Choroid plexus epithelial cell (primary cell): ENCODE data around the gene TMEM53.
A peak's percentile ranks its signal among the peaks of the same experiment; 100 is the strongest.
"Not testable (repeated sequence)": the region's sequence is repeated elsewhere in the genome, so short reads cannot be mapped to it uniquely, and the experiment has no call there.

ENCODE experiments used
- DNase-seq: peaks from one replicate; pipeline ENCODE4 v3.0.0-alpha.2; 2010; ENCODE audit warnings: low read depth
- H3K4me3 ChIP-seq: 2 replicates; pipeline ENCODE4 v1.5.1; 2011; ENCODE audit warnings: low read depth, mild to moderate bottlenecking, control low read depth, low read length, moderate library complexity
- TF ChIP-seq, protein P1 (sequence below): conservative IDR thresholded peaks from 2 replicates; pipeline ENCODE4 v1.5.1; 2011; ENCODE audit warnings: low read depth, mild to moderate bottlenecking, control low read depth, inconsistent platforms, low read length, moderate library complexity

Gene TMEM53

DNA sequence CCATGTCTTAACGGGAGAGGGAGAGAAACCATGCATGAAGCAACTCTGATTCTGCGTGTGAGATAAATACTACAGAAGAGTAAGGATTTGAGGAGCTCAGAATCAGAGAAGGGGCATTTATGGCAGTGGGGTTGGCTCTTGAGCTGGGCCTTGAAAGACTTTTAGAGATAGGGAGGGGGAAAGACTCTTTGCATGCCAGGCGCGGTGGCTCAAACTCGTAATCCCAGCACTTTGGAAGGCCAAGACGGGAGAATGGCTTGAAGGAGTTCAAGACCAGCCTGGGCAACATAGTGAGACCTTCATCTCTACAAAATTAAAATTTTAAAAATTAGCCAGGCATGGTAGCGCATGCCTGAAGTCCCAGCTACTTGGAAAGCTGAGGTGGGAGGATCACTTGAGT, 905 bp upstream of the TMEM53 start:
- no peak for DNase-seq
- H3K4me3 ChIP-seq, result no peak overlapping the region

DNA sequence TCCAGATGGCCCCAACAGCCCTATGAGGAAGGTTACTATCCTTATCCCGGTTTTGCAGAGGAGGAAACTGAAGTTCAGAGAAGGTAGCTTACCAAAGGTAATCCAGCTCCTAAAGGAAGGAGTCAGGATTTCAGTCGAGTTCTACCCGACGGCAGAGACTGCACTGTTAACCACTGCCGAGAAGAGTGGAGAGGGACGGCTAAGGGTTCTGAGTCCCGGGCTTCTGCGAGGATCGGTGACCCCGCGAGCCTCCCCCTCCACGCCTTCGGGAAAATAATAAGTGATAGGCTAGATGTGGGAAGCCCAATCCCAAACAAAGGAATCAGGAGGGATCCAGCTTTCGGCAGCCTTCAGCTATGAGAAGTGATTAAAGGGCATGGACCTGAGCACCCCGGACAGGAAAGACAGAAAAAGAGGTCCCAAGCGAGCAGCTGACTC, 587 bp downstream of the TMEM53 start:
- no peak for DNase-seq
- TF ChIP-seq, protein P1, sequence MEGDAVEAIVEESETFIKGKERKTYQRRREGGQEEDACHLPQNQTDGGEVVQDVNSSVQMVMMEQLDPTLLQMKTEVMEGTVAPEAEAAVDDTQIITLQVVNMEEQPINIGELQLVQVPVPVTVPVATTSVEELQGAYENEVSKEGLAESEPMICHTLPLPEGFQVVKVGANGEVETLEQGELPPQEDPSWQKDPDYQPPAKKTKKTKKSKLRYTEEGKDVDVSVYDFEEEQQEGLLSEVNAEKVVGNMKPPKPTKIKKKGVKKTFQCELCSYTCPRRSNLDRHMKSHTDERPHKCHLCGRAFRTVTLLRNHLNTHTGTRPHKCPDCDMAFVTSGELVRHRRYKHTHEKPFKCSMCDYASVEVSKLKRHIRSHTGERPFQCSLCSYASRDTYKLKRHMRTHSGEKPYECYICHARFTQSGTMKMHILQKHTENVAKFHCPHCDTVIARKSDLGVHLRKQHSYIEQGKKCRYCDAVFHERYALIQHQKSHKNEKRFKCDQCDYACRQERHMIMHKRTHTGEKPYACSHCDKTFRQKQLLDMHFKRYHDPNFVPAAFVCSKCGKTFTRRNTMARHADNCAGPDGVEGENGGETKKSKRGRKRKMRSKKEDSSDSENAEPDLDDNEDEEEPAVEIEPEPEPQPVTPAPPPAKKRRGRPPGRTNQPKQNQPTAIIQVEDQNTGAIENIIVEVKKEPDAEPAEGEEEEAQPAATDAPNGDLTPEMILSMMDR, result no peak
- H3K4me3 ChIP-seq, result peak overlapping the region; percentile 75

More for the DNA sequence above, 905 bp upstream of the TMEM53 start:
- TF ChIP-seq, protein P1, result no peak

DNA sequence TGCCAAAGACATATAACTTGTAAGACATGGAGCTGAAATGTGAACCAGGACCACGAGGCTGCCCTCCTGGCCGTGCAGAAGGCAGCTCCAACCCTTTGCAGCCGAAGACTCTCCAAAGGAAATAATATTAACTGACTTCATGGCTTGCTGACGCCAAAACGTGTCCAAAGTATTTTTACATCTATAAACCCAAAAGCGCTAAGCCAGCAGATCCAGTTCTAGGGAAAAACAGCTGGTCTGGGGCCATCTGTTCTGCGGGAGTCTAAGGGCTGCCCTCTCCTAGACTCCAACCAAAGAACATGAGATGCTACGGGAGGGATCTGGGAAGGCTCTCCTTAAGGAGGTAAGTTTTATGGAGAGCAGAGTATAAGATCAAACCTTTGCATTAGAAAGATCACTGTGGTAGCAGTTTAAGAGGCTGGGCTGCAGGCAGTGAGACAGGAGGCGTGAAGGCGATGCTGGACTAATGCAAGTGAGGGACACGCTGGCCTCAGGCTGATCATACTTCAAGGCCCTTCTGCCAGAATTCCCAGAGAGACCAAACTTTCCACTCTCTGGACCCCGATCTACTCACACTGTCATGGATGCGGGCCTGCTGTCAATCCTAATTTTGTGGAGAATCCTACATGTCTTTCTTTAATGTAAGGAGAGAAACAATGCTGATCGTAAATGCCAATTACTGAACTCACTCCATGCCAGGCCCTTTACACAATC, 1.2 kb downstream of the TMEM53 start:
- TF ChIP-seq, protein P1, result no peak
- peak overlapping the region; percentile 75 for H3K4me3 ChIP-seq
- DNase-seq, result no peak

DNA sequence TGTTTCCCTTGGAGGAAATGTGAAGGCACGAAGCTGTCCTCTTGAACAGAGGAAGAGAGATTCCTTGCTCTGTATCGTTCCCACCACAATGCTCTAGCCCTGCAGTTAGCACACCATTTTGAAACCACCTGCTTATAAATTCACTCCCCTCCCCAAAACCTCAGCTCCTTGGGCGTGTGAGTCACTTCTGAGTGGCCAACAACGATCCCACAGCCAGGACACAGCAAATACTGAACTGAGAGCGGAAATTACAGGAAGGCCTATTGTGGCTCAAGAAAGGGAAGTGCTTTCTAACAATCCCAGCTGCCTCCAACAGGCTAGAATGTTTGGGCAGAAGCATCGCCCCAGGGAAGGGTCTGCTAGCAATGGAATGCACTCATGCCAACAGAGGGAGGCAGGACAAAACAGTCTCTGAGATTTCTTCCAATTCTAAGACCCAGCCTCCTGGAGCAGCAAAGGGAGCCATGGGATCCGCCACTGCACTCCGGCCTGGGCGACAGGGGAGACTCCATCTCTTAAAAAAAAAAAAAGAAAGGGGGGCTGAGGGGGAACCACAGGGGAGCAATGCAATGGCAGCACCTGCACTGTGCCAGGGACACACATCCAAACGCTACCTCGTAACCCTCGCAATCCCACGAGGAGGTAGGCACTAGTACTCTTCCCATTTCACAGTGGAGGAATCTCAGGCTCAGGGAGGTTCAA, 1.9 kb downstream of the TMEM53 start:
- TF ChIP-seq, protein P1, result no peak
- peak; percentile 33 for DNase-seq
- H3K4me3 ChIP-seq, result no peak overlapping the region

DNA sequence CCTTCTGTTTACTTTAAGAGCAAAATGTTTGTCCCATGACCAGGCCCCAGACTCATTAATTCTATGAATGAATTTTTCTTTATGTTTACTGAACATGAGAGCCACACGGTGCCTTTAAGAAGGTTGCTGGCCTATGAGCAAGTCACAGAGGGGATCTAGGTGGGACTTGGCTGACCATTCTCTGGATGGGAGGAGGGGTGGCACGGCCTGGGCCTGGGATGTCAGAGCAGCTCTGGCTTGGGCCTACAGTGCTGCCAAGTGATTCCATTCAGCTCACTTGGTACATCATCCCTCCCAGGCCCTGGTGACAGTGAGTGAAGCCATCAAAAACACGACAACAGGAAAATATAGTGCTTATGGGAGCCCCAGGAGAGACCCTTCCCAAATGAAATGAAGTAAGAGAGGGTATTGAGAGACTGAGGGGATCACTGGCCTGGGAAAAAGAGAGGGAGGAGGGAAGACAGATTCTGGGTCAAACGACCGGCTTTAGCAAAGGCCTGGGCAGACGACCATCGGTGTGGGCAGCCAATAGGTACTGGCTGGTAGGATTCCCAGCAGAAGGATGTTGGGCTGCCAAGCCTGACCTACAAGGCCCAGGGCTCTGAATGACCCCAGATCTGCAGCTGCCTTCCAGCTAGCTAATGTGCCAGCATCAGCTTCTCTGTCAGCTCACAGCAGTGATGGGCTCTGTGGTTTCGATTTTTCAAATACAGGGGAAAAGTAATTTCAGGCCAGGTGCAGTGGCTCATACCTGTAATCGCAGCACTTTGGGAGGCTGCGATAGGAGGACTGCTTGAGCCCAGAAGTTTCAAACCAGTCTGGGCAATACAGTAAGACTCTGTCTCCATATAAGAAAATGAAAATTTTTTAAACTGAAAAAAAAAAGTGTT, 3.3 kb downstream of the TMEM53 start:
- TF ChIP-seq, protein P1, result no peak
- DNase-seq, result no peak

DNA sequence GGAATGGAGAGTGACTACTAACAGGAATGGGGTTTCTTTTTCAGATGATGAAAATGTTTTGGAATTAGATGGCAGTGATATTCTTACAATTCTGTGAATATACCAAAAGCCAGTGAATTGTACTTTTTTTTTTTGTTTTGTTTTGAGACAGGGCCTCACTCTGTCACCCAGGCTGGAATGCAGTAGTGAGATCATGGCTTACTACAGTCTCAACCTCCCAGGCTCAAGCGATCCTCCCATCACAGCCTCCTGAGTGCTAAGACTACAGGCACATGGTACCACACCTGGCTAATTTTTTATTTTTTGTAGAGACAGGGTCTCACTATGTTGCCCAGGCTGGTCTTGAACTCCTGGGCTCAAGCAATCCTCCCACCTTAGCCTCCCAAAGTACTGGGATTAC, 7.6 kb downstream of the TMEM53 start:
- not testable (repeated sequence) for H3K4me3 ChIP-seq, DNase-seq

More for the DNA sequence above, 3.3 kb downstream of the TMEM53 start:
- H3K4me3 ChIP-seq, result no peak overlapping the region
